A549 (cell line): ENCODE results near the gene RABEP1.

Experiments used
- CEBPB ChIP-seq, 2 experiments: fragments of >200 bp in 1 of 2; sonication (Bioruptor Twin) in 1 of 2; formaldehyde crosslinking in 1 of 2; IDR thresholded peaks; 2 replicates each; pipeline ENCODE4 v1.6.1; 2012 to 2016
- CHD2 ChIP-seq: fragments of 150-350 bp; IDR thresholded peaks from 2 replicates; pipeline ENCODE4 v1.6.1; 2014; ENCODE audit warnings: low read length; ENCODE audit not compliant: partially characterized antibody
- CTCF ChIP-seq: fragments of >200 bp; sonication (Bioruptor Twin); formaldehyde crosslinking; IDR thresholded peaks from 3 replicates; pipeline ENCODE4 v1.5.1; 2016
- EP300 ChIP-seq, 2 experiments: fragments of >200 bp; sonication (Bioruptor Twin); formaldehyde crosslinking; IDR thresholded peaks; 2 replicates in 1 of 2; 3 replicates in 1 of 2; pipeline ENCODE4 v1.6.1; 2016 to 2017
- PHF8 ChIP-seq: fragments of 200-600 bp; sonication (generic); IDR thresholded peaks from 2 replicates; pipeline ENCODE4 v1.6.1; 2016; ENCODE audit warnings: low read depth, mild to moderate bottlenecking, antibody characterized with exemption, moderate library complexity, borderline replicate concordance
- POLR2A ChIP-seq: IDR thresholded peaks from 2 replicates; pipeline ENCODE4 v1.6.1; 2012; ENCODE audit warnings: mild to moderate bottlenecking, low read length
- REST ChIP-seq: fragments of 200-600 bp; sonication (generic); IDR thresholded peaks from 2 replicates; pipeline ENCODE4 v1.6.1; 2016; ENCODE audit warnings: antibody characterized with exemption, mild to moderate bottlenecking, moderate library complexity
- SMC3 ChIP-seq: fragments of >200 bp; sonication (Bioruptor Twin); formaldehyde crosslinking; IDR thresholded peaks from 3 replicates; pipeline ENCODE4 v1.6.1; 2018; ENCODE audit warnings: inconsistent platforms
- ZFP36 ChIP-seq: fragments of 450-650 bp; IDR thresholded peaks from 2 replicates; pipeline ENCODE4 v1.6.1; 2014; ENCODE audit warnings: borderline replicate concordance; ENCODE audit not compliant: partially characterized antibody
- TF ChIP-seq, protein P1 (sequence below): fragments of >200 bp; sonication (Bioruptor Twin); formaldehyde crosslinking; IDR thresholded peaks from 3 replicates; pipeline ENCODE4 v1.6.1; 2016
- TF ChIP-seq, protein P2 (sequence below): IDR thresholded peaks from 2 replicates; pipeline ENCODE4 v1.6.1; 2012
- TF ChIP-seq, protein P3 (sequence below): IDR thresholded peaks from 2 replicates; pipeline ENCODE4 v1.6.1; 2012; ENCODE audit warnings: low read depth, borderline replicate concordance

DNA sequence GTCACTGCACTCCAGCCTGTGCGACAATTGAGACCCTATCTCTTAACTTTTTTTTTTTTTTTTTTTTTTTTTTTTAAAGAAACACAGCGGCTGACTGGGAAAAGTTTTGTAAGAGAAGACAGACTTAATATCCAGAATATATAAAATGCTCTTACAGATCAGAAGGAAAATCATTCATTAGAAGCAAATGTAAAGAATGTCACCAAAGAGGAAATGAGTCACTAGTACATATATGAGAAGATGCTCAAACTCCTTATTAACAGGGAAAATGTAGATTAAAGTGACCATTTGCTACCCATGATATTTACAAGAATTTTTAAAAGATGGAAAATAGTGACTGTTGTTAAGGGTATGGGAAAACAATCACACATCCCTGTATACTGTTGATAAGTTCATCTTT is 48.9 kb downstream of the RABEP1 start:
- no peak for TF ChIP-seq CTCF
- TF ChIP-seq, protein P1, sequence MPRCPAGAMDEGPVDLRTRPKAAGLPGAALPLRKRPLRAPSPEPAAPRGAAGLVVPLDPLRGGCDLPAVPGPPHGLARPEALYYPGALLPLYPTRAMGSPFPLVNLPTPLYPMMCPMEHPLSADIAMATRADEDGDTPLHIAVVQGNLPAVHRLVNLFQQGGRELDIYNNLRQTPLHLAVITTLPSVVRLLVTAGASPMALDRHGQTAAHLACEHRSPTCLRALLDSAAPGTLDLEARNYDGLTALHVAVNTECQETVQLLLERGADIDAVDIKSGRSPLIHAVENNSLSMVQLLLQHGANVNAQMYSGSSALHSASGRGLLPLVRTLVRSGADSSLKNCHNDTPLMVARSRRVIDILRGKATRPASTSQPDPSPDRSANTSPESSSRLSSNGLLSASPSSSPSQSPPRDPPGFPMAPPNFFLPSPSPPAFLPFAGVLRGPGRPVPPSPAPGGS: no peak
- no peak for TF ChIP-seq EP300 (IDR thresholded peaks at IDR 0.05)
- no peak for TF ChIP-seq SMC3
- TF ChIP-seq REST: no peak
- no peak for TF ChIP-seq PHF8
- TF ChIP-seq POLR2A: no peak
- no peak for TF ChIP-seq ZFP36
- TF ChIP-seq CHD2: no peak
- TF ChIP-seq CEBPB (IDR thresholded peaks at IDR 0.05): no peak
- TF ChIP-seq, protein P2, sequence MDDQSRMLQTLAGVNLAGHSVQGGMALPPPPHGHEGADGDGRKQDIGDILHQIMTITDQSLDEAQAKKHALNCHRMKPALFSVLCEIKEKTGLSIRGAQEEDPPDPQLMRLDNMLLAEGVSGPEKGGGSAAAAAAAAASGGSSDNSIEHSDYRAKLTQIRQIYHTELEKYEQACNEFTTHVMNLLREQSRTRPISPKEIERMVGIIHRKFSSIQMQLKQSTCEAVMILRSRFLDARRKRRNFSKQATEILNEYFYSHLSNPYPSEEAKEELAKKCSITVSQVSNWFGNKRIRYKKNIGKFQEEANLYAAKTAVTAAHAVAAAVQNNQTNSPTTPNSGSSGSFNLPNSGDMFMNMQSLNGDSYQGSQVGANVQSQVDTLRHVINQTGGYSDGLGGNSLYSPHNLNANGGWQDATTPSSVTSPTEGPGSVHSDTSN: no peak
- TF ChIP-seq, protein P3, sequence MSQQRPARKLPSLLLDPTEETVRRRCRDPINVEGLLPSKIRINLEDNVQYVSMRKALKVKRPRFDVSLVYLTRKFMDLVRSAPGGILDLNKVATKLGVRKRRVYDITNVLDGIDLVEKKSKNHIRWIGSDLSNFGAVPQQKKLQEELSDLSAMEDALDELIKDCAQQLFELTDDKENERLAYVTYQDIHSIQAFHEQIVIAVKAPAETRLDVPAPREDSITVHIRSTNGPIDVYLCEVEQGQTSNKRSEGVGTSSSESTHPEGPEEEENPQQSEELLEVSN: no peak
